ENCODE measurements around the gene NRIP1.

The NRIP1 gene

DNA sequence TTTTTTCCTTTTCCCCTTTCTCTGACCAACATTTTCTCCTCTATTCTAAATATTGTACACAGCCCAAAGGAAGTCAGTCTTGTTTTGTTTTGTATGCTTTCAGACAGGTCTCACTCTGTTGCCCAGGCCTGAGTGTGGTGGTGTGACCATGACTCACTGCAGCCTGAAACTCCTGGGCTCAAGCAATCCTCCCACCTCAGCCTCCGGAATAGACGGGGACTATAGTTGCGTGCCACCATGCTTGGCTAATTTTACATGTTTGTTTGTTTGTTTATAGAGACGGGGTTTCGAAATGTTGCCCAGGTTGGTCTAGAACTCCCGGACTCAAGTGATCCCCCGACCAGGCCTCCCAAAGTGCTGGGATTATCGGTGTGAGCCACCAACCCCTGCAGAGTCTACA is 72.8 kb downstream of the NRIP1 start:
- no peak for DNase-seq (ENCODE audit: low read depth)
- no peak for TF ChIP-seq CTCF (IDR thresholded peaks at IDR 0.05; ENCODE audit: control insufficient read depth, insufficient read depth, low read depth, low read length, missing control alignments)

DNA sequence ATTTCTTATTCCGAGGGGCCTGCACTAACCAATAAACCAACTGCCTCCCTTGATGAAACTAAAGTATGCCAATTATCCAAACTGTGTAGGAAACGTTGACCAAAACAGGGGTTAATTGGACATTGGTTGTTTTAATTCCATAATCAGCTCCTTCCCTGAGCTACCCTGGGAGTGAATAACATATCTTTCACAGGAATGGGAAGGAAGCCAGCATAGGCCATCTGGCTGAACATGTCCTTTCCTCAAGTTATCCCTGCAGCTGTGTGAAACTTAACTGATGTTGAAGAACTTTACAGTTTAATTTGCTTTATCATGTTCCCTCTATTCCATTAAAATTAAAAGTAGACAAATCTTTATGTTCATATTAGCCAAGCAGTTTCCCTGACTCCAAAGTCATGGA is 75.4 kb downstream of the NRIP1 start:
- TF ChIP-seq CTCF (IDR thresholded peaks at IDR 0.05; ENCODE audit: control insufficient read depth, insufficient read depth, low read depth, low read length, missing control alignments) = no peak
- no peak overlapping the region for H3K4me3 ChIP-seq (ENCODE audit: control insufficient read depth, low read depth, low read length)
- no peak for DNase-seq (ENCODE audit: low read depth)

More for the DNA sequence above, 72.8 kb downstream of the NRIP1 start:
- no peak overlapping the region for H3K4me3 ChIP-seq (ENCODE audit: control insufficient read depth, low read depth, low read length)

GRCh38 chr21:14988760-14989159 is 76.0 kb downstream of the NRIP1 start:
- H3K4me3 ChIP-seq (ENCODE audit: control insufficient read depth, low read depth, low read length) = no peak overlapping the region
- no peak for DNase-seq (ENCODE audit: low read depth)
- no peak for TF ChIP-seq CTCF (IDR thresholded peaks at IDR 0.05; ENCODE audit: control insufficient read depth, insufficient read depth, low read depth, low read length, missing control alignments)

GRCh38 chr21:14987370-14988170 is 77.2 kb downstream of the NRIP1 start:
- H3K4me3 ChIP-seq (ENCODE audit: control insufficient read depth, low read depth, low read length) = no peak overlapping the region
- TF ChIP-seq CTCF (IDR thresholded peaks at IDR 0.05; ENCODE audit: control insufficient read depth, insufficient read depth, low read depth, low read length, missing control alignments) = no peak
- no peak for DNase-seq (ENCODE audit: low read depth)

DNA sequence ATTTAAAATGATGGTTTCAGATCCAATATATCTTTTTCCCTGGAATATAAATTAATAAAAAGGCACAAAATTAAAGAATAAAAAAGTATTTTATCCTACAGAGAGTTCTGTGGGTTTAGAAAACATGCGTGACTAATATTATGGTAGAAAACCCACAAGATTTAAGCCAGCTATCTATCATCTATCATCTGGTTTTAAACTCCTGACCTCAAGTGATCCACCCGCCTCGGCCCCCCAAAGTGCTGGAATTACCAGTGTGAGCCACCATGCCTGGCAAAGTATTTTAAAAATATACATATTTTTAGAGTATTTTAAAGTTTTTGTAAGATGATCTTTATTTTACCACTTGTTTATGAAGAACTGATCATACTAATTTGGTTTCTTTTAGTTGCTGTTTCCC is 79.5 kb downstream of the NRIP1 start:
- DNase-seq (ENCODE audit: low read depth) = no peak
- TF ChIP-seq CTCF (IDR thresholded peaks at IDR 0.05; ENCODE audit: control insufficient read depth, insufficient read depth, low read depth, low read length, missing control alignments) = no peak
- H3K4me3 ChIP-seq (ENCODE audit: control insufficient read depth, low read depth, low read length) = no peak overlapping the region

DNA sequence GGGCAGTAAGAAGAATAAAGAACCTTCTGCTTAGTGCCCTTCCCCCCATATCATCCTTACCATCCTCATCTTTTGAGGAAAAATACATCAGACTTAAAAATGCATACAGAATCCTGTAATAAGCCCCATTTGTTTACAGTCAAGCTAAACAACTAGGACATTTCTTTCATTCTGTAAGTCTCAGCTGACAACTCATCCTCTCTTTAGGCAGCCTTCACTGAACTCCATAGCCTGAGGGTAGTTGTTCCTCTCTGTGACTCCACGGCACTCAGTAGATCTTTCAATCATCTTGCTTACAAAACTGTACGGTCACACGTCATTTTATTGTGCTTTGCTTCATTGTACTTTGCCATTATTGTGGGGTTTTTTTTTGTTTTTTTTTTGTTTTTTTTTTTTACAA is 82.5 kb downstream of the NRIP1 start:
- H3K4me3 ChIP-seq (ENCODE audit: control insufficient read depth, low read depth, low read length) = no peak overlapping the region
- DNase-seq (ENCODE audit: low read depth) = no peak
- no peak for TF ChIP-seq CTCF (IDR thresholded peaks at IDR 0.05; ENCODE audit: control insufficient read depth, insufficient read depth, low read depth, low read length, missing control alignments)
